IPS-20b (cell line): ENCODE measurements around the gene EP300.
"Not testable (repeated sequence)": the region's sequence is repeated elsewhere in the genome, so short reads cannot be mapped to it uniquely, and the experiment has no call there.

Source experiments
- H3K27ac ChIP-seq: one replicate; pipeline ENCODE4 v1.5.1; 2013; ENCODE audit warnings: low read length
- H3K27me3 ChIP-seq: 2 replicates; pipeline ENCODE4 v1.6.1; 2013; ENCODE audit warnings: mild to moderate bottlenecking, low read length, inconsistent platforms; ENCODE audit not compliant: insufficient read depth
- H3K36me3 ChIP-seq: 2 replicates; pipeline ENCODE4 v1.6.1; 2013; ENCODE audit warnings: low read depth, mild to moderate bottlenecking, inconsistent platforms, low read length, moderate library complexity; ENCODE audit not compliant: insufficient read depth
- H3K4me1 ChIP-seq: 2 replicates; pipeline ENCODE4 v1.6.1; 2013; ENCODE audit warnings: mild to moderate bottlenecking, control low read depth, inconsistent platforms, low read length, moderate library complexity; ENCODE audit not compliant: insufficient read depth
- H3K4me3 ChIP-seq: 2 replicates; pipeline ENCODE4 v1.5.1; 2013; ENCODE audit warnings: mild to moderate bottlenecking, low read length, inconsistent platforms
- H3K9ac ChIP-seq: 2 replicates; pipeline ENCODE4 v1.6.1; 2013; ENCODE audit warnings: low read depth, mild to moderate bottlenecking, inconsistent platforms, low read length, moderate library complexity
- H3K9me3 ChIP-seq: 2 replicates; pipeline ENCODE4 v1.6.1; 2013; ENCODE audit warnings: mild to moderate bottlenecking, low read depth, low read length, inconsistent platforms; ENCODE audit not compliant: insufficient read depth

The EP300 gene

DNA sequence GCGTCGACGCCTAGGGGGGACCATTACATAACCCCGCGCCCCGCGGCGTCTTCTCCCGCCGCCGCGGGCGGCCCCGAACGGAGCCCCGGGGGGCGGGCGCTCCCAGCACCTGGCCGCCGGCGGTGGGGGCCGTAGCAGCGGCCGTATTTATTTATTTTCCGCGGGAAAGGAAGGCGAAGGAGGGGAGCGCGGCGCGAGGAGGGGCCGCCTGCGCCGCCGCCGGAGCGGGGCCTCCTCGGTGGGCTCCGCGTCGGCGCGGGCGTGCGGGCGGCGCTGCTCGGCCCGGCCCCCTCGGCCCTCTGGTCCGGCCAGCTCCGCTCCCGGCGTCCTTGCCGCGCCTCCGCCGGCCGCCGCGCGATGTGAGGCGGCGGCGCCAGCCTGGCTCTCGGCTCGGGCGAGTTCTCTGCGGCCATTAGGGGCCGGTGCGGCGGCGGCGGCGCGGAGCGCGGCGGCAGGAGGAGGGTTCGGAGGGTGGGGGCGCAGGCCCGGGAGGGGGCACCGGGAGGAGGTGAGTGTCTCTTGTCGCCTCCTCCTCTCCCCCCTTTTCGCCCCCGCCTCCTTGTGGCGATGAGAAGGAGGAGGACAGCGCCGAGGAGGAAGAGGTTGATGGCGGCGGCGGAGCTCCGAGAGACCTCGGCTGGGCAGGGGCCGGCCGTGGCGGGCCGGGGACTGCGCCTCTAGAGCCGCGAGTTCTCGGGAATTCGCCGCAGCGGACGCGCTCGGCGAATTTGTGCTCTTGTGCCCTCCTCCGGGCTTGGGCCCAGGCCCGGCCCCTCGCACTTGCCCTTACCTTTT, at the start of gene EP300:
TSS of gene EP300 (plus strand) at position 570 of the 795 bp plus-strand sequence. CDS start 413 bp downstream, outside the sequence.
- Histone ChIP-seq H3K9ac (peak within 1 kb of the TSS; percentile 93), H3K27me3 (no peaks in the 10 kb centered on the region), H3K9me3 (no peaks in the 10 kb centered on the region), H3K27ac (peak within 1 kb of the TSS; percentile 98), H3K36me3 (peaks cover 7% of the 10 kb centered on the region; the same call in 1 of the 2 replicates), H3K4me1 (peaks cover 8% of the 10 kb centered on the region; the same call in 1 of the 2 replicates), H3K4me3 (peak within 1 kb of the TSS; percentile 96)

DNA sequence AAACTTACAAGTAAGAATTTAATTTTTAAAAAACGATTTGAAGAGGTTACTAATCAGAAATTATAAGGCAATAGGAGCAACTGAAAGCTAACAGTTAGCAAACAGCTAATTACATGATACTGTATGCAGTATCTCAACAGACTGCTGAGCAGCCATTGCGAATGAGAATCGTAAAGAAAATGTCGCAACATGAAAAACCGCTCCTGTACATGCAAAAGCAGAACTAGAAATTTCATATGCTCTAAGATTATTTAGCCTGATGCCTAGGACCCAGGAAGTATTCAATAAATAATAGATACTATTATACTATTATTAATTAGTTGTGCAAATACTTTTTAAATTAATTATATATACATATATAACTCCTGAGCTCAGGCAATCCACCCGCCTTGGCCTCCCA, 48.7 kb upstream of the EP300 start:
- no peak overlapping the region for H3K4me3 ChIP-seq
- no peaks in the 10 kb centered on the region for H3K36me3 ChIP-seq
- H3K27me3 ChIP-seq: no peaks in the 10 kb centered on the region
- no peak overlapping the region for H3K9ac ChIP-seq
- no peak overlapping the region for H3K27ac ChIP-seq
- H3K9me3 ChIP-seq: no peaks in the 10 kb centered on the region
- H3K4me1 ChIP-seq: no peaks in the 10 kb centered on the region

DNA sequence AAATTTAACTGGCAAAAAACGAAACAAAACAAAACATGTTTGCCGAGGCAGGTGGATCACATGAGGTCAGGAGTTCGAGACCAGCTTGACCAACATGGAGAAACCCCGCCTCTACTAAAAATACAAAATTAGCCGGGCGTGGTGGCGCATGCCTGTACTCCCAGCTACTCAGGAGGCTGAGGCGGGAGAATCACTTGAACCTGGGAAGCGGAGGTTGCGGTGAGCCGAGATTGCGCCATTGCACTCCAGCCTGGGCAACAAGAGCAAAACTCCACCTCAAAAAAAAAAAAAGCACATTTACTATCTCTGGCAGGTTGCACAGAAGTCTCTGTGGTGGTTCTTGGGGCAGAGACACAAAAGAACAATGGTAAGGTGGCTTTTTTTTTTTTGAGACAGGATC, 46.8 kb upstream of the EP300 start:
- not testable (repeated sequence) for H3K27ac ChIP-seq, H3K36me3 ChIP-seq, H3K4me3 ChIP-seq, H3K9me3 ChIP-seq, H3K4me1 ChIP-seq, H3K9ac ChIP-seq, H3K27me3 ChIP-seq

DNA sequence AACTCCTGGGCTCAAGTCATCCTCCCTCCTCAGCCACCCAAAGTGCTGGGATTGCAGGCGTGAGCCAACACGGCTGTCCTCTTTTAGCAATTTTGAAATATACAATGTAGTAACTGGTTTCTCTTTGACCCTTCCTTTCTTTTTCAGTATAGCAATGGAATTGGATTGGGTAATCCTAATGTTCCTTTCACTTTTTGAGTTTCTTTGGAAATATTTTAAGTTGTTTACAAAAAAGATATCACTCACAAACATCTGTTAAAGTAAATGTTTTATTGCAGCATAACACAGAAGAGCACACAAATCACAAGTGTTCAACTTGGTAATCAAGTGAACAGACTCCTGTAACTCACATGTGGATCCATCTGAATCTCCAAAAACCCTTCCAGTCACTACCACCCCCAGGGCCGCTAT, 44.6 kb upstream of the EP300 start:
- no peak overlapping the region for H3K27ac ChIP-seq
- peaks cover 3% of the 10 kb centered on the region; the same call in 1 of the 2 replicates for H3K4me1 ChIP-seq
- no peaks in the 10 kb centered on the region for H3K27me3 ChIP-seq
- no peak overlapping the region for H3K4me3 ChIP-seq
- H3K36me3 ChIP-seq: no peaks in the 10 kb centered on the region
- no peak overlapping the region for H3K9ac ChIP-seq
- no peaks in the 10 kb centered on the region for H3K9me3 ChIP-seq

DNA sequence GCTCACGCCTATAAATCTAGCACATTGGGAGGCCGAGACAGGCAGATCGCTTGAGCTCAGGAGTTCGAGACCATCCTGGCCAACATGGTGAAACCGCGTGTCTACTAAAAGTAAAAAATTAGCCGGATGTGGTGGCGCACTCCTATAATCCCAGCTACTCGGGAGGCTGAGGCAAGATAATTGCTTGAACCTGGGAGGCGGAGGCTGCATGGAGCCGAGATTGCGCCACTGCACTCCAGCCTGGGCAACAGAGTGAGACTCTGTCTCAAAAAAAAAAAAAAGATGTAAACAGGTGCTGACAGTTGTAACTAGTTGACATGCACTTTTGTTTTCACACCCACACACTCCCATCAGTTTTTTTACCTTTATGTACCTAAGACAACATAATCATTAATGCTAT, 44.0 kb upstream of the EP300 start:
- not testable (repeated sequence) for H3K4me1 ChIP-seq

DNA sequence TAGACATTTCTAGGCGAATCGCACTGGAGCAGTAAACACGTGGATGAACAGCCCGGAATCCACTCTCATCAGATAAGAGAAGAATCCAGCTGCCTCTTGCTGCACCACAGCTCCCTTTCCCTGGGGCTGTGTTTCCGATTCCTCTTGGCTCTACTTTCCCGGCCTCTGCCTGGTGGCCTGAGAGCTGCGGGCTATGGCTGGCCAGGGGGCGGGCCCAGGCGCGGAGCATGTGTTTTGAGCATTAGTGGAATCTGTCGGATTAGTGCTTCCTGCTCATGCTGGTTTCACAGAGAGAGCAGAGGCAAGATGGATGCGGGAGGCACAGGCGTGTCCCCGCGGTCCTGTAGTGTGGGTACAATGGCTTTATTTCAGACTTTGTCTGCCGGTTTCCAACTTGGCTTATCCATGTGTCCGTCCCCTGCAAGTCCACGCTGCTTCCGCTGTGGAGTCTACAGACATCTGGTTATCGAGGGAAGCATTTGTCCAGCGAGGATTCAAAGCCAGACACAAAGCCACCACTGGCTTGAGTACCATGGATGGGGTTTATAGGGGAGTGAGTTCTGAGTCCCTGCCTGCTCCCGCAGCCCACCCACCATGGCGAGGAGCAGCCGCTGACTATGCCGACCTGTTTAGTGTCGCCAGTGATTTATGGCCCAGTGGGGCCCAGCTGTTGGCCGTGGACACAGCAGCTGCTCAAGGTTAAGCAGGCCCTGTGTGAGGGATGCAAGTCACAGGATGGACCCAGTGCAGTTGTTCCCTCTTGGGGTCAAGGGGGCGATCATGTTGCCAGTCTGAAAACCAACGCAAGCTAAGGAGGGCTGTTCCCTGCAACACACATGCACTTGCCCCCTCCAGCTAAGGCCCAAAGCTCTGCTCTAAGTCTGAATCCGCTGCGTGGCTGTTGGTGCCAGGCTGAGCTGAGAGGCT, 43.3 kb upstream of the EP300 start:
- Histone ChIP-seq H3K4me3 (no peak overlapping the region), H3K4me1 (peaks cover 3% of the 10 kb centered on the region; the same call in 1 of the 2 replicates), H3K9ac (no peak overlapping the region), H3K27ac (no peak overlapping the region), H3K27me3 (no peaks in the 10 kb centered on the region), H3K36me3 (no peaks in the 10 kb centered on the region), H3K9me3 (no peaks in the 10 kb centered on the region)

More for the DNA sequence above, 44.0 kb upstream of the EP300 start:
- H3K9ac ChIP-seq, H3K9me3 ChIP-seq, H3K27ac ChIP-seq, H3K36me3 ChIP-seq, H3K4me3 ChIP-seq, H3K27me3 ChIP-seq: not testable (repeated sequence)

DNA sequence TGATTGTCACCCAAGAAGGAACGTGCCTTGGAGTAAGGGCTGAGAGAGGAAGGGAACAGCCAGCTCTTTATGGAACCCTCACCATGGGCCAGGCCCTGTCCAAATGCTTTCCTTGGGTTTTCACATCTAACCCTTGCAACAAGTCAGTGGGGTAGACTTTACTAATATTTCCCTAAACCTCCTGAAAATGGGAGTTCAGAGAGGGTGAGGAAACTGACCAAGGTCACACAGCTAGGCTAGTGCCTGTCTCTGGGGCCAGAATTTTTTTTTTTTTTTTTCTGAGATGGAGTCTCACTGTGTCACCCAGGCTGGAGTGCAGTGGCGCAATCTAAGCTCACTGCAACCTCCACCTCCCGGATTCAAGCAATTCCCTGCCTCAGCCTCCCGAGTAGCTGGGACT, 42.6 kb upstream of the EP300 start:
- H3K9ac ChIP-seq, H3K27ac ChIP-seq, H3K4me1 ChIP-seq, H3K4me3 ChIP-seq, H3K36me3 ChIP-seq, H3K9me3 ChIP-seq, H3K27me3 ChIP-seq: not testable (repeated sequence)

DNA sequence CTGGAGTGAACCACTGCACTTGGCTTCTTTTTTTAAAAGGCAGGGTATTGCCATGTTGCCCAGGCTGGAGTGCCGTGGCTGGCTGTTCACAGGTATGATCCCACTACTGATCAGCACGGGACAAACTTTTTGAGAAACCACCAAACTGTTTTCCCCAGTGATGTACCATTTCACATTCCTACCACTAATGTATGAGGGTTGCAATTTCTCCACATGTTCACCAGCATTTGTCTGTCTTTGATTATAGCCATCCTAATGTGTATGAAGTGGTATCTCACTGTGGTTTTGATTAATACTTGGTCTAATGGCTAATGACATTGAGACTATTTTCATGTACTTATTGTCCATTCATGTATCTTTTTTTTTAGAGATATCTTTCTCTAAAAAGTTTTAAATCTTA, 41.5 kb upstream of the EP300 start:
- Histone ChIP-seq H3K27ac (no peak overlapping the region), H3K9me3 (no peaks in the 10 kb centered on the region), H3K4me1 (peaks cover 3% of the 10 kb centered on the region; the same call in 1 of the 2 replicates), H3K4me3 (no peak overlapping the region), H3K9ac (no peak overlapping the region), H3K27me3 (no peaks in the 10 kb centered on the region), H3K36me3 (no peaks in the 10 kb centered on the region)

DNA sequence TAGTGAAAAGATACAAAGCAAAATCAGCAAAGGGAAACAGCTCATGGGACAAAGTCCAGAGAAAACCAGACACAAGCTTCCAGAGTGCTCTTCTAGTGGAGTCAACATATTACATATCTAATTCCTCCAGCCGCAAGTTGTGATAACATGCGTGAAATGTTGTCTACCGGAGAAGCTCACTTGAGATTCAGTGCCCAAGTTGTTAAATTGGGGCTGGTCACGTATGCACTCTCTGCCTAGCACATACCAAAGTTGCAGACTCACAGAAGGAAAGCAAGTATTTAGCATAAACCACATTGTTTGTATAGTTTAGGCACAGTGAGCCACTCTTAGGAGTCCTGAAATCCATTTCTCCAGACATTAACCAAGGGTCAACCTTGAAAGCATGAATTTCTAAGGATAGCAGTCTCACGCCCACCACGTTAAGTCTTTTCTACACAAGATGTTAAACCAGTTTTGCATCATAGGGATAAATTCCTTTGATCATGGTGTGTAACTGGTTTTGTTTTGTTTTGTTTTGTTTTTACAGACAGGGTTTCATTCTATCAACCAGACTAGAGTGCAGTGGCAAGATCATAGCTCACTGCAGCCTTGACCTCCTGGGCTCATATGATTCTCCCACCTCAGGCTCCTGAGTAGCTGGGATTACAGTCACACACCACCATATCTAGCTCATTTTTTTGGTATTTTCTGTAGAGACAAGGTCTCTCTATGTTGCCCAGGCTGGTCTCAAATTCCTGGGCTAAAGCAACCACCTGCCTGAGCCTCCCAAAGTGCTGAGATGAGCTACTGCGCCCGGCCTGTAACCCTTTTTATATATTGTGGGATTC, 39.5 kb upstream of the EP300 start:
- no peak overlapping the region for H3K9ac ChIP-seq
- H3K4me1 ChIP-seq: peaks cover 3% of the 10 kb centered on the region; the same call in 1 of the 2 replicates
- H3K27ac ChIP-seq: no peak overlapping the region
- H3K27me3 ChIP-seq: no peaks in the 10 kb centered on the region
- H3K36me3 ChIP-seq: no peaks in the 10 kb centered on the region
- no peaks in the 10 kb centered on the region for H3K9me3 ChIP-seq
- H3K4me3 ChIP-seq: no peak overlapping the region

DNA sequence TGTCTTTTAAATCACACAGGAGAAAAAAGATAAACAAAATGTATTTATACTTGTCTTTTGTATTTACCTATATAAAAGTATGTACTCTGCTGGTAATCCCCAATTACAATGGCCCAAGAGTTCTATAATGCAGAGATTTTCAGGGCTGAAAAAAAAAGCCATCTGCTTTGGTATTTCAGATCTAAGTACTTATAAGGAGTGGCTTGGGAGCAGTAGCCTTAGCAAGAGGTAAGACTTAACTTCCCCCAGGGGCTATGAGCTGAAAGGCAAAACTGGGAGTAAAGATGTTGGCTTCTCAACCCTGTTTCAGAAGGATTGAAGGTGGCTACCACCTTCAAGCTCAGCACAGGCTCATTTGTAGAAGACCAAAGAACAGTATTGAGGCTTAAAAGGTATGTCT, 35.3 kb upstream of the EP300 start:
- H3K9ac ChIP-seq: no peak overlapping the region
- H3K27me3 ChIP-seq: no peaks in the 10 kb centered on the region
- no peaks in the 10 kb centered on the region for H3K9me3 ChIP-seq
- no peaks in the 10 kb centered on the region for H3K36me3 ChIP-seq
- H3K27ac ChIP-seq: no peak overlapping the region
- no peak overlapping the region for H3K4me3 ChIP-seq
- no peaks in the 10 kb centered on the region for H3K4me1 ChIP-seq

DNA sequence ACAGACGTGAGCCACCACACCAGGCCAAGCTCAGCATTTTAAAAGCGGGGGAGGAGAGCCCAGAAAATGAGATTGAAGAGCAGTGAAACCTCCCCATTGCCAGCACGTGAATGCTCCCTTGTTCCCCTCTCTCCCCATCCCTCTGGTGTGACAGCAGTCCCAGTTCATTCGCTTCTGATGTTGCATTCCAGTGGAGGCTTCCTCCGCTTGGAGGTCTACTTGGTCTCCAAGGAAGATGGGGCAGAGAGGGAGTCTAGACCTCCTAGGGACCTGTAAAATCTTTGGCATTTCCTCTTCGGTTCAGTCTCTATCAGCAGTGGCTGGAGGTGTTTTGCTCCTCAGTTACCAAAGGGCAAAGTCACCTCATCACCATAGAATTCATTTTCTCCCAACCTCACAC, 30.2 kb upstream of the EP300 start:
- Histone ChIP-seq H3K27me3 (no peaks in the 10 kb centered on the region), H3K4me1 (no peaks in the 10 kb centered on the region), H3K36me3 (no peaks in the 10 kb centered on the region), H3K9me3 (no peaks in the 10 kb centered on the region), H3K4me3 (no peak overlapping the region), H3K27ac (no peak overlapping the region), H3K9ac (no peak overlapping the region)
